AML-193 (cell line): ENCODE measurements around the gene HERC6.
"Not testable (repeated sequence)": the region's sequence is repeated elsewhere in the genome, so short reads cannot be mapped to it uniquely, and the experiment has no call there.

Experiments used
- DNase-seq, 2 experiments: peaks; one replicate each; lab custom pipeline; 2025; lab: John Stamatoyannopoulos, UW

HERC6 gene

DNA sequence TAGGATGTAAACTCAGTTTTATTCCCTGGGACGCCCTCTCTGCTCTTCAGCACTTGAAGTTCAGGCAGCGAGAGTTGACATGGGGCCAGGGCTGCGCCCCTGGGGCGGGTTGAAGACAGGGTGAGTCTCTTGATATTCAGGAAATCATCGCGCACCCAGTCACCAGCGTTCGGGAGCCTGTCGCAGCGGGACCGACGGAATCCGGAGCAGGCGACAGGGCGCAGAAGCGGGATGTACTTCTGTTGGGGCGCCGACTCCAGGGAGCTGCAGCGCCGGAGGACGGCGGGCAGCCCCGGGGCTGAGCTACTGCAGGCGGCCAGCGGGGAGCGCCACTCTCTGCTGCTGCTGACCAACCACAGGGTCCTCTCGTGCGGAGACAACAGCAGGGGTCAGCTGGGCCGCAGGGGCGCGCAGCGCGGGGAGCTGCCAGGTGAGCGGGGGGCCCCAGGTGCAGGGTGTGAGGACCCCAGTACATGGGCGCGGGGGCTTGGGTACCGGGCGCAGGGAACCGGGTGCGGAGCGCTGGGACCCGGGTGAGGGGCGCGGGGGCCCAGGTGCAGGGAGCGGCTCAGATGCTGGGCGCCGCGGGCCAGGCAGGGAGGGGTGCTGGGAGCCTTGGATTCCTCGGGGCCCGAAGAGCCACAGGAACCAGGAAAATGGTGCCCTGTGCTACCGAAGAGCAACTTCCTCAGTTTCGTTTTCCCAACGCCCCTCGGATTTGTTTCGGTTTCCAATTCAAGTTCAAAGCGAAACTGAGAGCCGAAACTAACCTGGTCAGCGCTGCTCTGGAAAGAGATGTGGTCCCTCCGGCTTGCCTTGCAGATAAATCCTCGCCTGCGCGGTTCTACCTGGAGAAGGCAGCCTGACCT lies at the start of gene HERC6:
Gene HERC6 (plus strand): TSS at position 162 of the 869 bp plus-strand sequence. CDS start 70 bp downstream, at position 232.
- DNase-seq, result peak; percentile 85 to 90

DNA sequence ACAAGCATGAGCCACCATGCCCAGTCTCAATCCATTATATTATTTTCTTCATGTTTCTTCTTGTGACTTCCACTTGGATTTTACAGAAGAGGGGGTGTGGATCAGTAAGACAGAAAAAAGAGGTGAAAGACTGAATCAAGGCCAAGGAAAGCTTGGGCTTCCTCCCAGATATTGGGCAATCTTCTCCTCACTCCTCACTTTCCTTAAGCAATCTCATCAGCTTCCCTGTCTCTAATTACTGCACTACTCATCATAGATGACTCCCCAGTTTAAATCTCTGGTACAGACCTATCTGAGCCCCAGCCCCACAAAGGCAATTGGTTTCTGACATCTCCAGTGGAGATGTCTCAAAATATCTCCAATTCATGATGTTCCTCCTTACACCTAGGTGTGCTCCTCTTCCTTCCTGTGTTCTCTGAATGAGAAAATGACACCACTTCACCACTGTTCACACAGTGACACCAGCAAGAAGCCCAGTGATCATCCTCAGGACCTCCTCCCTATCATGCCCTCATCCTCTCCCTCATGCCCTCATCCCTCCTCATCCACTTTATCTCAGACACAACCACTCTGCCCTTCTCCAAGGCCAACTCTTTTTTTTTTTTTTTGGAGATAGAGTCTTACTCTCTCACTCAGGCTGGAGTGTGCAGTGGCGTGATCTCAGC lies 44.8 kb upstream of the HERC6 start:
- no peak for DNase-seq

DNA sequence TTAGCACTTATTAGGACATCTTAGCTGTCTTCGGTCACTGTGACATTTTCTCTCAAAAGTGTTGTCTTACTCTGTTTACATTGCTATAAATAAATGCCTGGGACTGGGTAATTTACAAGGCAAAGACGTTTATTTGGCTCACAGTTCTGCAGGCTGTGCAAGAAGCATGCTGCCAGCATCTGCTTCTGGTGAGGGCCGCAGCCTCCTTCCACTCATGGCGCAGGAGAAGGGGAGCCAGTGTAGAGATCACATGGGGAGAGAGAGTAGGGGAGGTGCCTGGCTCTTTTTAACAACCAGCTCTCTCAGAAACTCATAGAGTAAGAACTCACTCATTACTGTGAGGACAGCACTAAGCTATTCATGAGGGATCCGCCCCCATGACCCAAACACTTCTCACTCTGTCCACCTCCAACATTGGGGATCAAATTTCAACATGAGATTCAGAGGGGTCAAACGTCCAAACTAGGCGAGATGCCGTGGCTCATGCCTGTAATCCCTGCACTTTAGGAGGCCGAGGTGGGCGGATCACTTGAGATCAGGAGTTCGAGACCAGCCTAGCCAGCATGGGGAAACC lies 43.5 kb upstream of the HERC6 start:
- DNase-seq, result no peak

DNA sequence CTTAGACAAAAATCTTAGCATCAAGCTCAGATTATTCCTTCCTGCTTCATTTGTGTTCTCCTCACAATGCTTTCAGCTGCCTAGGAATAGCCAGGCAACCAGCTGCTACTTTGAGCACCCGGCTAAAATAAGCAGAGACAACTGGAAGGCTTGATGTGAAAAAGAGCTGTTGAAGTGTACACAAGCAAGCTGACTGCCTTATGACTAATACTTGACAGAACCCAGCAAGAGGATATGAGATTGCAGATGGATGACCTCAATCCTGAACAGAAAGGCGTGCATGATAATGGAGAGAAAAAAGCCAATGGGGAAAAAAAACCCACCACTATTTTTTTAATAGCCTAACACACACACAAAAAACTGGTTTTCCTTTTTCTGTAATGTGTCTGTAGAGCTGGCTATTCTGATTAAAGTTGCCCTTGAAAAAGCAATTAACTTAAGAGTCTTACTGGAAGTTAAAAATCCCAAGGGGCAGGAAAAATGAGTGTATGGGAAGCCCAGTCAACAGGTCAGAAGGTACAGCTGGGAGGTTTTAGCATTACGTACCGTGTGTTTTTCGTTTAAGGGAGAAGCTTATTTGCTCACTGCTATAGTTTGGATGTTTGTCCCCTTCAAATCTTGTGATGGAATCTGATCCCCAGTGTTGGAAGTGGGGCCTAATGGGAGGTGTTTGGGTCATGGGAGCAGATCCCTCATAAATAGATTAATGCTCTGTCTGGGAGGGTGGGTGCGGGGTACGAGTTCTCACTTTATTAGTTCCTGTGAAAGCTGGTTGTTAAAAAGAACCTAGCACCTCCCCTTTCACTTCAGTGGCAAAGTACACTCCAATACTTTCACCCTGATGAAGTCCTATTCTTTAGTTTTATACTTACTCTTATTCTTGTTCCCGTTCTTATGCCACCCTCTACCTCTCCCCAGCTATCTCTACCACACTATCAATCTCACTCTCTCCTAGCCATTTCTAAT lies 37.1 kb upstream of the HERC6 start:
- DNase-seq, result no peak

DNA sequence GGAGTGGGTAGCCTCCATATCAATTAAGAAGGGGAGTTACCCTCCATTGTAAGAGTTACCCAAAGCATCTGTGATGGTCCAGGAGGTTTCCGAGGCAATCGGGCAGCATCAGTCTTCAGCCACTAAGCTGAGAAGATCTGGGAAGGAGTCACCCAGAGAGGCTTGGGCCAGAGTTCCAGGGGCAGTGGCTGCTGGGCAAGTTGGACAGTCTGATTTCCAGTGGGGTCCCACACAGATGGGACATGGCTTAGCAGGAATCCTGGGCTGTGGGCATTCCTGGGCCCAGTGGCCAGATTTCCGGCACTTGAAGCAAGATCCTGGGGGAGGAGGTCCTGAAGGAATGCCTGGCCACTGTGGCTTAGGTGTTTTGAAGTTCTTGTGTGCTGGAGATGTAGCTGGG lies 31.8 kb upstream of the HERC6 start:
- DNase-seq, result not testable (repeated sequence)

DNA sequence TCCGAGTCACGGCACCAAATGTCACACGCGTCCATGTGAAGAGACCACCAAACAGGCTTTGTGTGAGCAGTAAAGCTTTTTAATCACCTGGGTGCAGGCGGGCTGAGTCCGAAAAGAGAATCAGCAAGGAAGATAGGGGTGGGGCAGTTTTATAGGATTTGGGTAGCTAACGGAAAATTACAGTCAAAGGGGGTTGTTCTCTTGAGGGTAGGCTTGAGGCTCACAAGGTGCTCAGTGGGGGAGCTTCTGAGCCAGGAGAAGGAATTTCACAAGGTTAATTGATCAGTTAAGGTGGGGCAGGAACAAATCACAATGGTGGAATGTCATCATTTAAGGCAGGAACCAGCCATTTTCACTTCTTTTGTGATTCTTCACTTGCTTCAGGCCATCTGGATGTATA lies 29.9 kb upstream of the HERC6 start:
- not testable (repeated sequence) for DNase-seq

DNA sequence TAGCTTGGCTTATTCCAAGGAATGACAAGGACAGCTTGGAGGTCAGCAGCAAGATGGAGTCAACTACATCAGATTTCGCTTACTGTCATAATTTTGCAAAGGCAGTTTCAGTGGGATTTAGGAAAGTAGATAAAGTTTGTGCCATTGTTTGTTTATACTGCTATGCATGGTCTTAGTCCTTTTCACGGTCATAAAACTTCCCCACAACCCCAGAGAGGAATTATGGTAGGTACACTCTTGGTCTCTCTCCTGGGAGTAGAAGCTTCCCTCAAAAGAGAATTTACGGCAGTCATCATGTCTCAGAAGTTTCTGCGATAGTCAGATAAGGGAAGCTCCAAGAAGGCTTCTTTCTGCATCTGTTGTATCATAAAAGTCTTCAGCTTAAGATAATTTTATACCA lies 27.9 kb upstream of the HERC6 start:
- no peak for DNase-seq

DNA sequence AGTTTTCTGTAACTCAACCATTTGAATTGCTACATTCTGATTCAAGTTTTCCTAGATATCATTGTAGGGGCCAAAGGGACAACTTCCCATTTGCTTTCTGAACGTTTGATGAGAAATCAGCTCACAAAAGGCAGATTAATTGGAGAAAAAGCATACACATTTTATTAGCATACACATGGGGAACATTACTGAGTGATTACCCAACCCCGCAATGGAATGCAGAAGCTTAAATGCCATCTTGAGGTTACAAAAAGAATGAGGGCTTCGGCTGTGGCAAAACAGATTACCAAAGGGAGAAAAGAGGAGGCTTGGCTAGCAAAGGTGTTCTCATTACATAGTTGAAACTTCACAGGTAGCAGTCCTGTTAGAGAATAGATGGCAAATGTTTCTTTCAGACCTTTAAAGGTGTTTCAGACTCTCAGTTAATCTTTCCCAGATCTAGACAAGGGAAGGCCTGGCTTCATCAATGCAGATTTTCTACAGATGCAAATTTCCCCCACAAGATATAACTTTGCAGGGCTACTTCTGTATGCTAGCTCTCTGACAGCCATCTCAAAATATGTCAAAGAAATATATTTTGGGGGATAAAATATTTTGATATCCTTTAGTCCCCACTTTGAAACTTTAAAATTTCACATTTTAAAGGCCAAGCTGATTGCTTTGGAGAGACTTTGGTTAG lies 26.5 kb upstream of the HERC6 start:
- no peak for DNase-seq

DNA sequence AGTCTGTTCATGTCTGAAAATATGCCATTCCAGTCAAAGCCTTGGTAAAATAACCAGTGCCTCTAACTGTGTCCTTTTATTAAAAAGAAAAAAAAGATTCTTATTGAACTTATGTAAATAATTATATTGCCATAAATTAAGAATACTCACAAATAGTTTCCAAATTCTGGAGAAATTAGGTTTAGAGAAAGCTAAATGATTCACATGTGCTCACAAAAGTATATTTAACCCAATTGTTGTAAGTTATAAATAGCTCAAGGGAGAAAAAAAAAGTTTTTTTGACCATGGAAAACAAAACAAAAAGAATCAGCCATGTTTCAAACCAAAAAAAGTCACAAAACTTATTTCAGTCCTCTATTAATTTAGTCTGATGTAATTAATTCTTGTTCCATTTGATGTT lies 25.3 kb upstream of the HERC6 start:
- DNase-seq, result no peak

DNA sequence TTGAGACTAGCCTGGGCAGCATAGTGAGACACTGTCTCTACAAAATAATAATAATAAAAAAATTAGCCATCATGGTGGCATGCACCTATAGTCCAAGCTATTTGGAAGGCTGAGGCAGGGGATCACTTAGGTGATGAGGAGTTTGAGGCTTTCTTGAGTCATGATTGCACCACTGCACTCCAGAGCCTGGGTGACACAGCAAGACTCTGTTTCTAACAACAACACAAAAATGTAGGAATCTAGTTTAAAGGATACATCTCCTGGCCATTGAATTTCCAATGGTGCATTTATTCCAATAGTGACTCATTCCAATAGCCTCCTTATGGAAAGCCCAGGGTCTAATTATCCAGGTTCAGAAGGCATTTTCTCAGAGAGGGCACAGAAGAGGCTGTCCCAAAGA lies 21.9 kb upstream of the HERC6 start:
- DNase-seq, result no peak

DNA sequence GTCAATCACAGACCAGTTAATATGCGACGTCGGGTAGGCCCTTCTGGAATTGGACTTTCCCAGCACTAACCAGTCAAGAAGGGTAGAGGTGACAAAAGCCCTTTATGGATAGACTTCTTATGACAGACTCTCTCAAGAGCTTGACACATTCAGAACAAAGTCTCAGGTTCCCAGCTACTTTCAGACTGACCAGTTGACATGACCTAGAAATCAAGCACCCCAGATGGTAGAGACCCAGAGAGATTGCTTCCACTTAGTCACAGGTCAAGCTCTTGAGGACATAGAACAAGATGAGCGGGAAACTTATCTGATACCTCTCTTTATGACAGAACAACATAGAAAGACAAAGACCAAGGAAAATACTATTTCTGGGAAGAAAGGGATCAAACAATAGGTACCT lies 21.4 kb upstream of the HERC6 start:
- no peak for DNase-seq

DNA sequence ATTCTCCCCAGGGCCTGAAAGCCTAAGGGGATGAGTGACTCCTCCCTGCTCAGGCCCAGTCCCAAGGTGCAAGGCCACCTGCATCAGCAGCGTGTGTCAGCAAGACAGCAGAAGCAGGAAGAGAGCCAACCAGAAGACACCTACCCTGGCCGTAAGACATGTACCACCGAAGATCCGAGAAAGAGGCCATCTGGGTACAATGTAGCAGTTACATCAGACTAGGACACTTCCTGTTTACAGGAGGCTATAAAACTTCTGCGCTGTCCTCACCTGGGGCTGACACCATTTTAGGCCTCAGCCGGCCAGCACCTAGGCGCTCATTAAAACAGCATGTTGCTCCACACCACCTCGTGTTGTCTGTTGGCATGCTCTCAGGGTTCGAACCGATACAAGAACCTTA lies 19.1 kb upstream of the HERC6 start:
- DNase-seq, result no peak

DNA sequence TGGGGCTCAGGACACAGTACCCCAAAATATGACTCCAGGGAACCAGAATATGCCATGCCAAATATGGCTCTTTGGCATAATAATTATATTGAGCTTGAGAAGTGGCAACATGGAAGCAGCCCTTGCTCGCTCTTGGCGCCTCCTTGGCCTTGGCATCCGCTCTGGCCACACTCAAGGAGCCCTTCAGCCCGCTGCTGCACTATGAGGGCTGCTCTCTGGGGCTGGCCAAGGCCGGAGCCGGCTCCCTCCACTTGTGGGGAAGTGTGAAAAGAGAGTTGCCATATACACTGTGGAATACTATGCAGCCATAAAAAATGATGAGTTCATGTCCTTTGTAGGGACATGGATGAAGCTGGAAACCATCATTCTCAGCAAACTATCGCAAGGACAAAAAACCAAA lies 18.4 kb upstream of the HERC6 start:
- DNase-seq, result no peak

DNA sequence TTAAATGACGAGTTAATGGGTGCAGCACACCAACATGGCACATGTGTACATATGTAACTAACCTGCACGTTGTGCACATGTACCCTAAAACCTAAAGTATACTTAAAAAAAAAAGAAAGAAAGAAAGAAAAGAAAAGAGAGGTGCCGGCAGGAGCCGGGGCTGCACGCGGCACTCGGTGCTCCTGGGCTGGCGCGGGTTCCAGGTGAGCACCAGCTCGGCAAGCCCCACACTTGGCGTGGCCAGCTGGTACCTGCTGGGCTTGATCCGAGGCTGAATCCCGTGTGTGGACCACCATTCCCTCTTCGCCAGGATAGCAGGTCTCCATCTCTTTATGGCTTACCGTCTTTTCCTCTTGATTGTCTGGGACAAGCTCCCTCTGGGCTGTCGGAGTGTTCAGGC lies 17.9 kb upstream of the HERC6 start:
- no peak for DNase-seq

DNA sequence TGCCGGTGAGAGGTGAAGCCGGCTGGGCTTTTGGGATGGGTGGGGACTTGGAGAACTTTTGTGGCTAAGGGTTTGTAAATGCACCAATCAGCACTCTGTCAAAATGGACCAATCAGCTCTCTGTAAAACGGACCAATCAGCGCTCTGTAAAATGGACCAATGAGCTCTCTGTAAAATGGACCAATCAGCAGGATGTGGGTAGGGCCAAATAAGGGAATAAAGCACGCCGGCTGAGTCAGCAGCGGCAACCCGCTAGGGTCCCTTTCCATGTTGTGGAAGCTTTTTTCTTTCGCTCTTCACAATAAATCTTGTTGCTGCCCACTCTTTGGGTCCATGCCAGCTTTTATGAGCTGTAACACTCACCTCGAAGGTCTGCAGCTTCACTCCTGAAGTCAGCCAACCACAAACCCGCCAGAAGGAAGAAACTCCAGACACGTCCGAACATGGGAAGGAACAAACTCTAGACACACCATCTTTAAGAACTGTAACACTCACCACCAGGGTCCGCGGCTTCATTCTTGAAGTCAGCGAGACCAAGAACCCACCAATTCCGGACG lies 17.4 kb upstream of the HERC6 start:
- DNase-seq, result not testable (repeated sequence)

DNA sequence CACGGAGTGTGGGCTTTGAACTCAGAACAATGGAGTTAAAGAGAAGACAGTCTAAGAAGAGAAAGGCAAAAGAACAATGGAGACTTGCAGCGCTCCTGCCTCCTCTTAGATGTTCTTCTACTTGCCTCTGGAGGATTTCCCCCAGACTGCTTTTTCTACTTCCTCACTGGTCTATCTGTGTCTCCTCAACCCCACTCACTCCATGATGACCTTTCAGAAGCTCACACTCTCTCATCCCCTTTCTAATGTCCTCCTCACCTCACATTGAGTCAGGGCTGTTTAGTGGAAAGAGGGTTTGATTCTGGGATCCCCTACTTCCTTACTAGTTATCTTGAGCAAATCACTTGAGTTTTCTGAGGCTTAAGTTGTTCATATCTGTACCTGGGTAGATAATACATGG lies 12.2 kb upstream of the HERC6 start:
- no peak for DNase-seq

DNA sequence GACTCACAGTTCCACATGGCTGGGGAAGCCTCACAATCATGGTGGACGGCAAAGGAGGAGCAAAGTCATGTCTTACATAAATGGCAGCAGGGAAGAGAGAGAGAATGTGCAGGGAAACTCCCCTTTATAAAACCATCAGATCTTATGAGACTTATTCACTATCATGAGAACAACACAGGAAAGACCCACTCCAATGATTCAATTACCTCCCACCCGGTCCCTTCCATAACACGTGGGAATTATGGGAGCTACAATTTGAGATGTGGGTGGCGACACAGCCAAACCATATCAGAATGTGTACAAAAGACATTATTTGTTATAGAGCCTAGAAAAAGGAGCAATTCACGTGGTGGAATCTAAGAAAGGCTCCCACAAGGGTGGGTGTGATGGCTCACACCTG lies 10.8 kb upstream of the HERC6 start:
- DNase-seq, result no peak

DNA sequence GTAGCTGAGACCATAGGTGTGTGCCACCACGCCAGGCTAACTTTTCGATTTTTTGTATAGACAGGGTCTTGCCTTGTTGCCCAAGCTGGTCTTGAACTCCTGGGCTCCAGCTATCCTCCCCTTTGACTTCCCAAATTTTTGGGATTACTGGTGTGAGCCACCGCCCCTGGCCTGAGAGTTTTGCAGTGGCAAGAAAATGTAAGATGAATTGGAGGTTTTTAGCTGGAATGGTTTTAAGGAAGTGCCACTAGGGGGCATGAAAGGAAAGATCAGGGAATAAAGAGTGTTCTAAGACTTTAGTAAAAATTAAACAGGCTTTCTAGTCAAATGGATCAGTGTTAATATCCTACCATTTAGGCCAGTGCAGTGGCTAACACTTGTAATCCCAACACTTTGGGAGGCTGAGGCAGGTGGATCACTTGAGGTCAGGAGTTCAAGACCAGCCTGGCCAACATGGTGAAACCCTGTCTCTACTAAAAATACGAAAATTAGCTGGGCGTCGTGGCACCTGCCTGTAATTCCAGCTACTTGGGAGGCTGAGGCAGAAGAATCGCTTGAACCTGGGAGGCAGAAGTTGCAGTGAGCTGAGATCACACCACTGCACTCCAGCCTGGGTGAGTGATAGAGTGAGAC lies 9.4 kb upstream of the HERC6 start:
- DNase-seq, result peak; percentile 57 to 62

DNA sequence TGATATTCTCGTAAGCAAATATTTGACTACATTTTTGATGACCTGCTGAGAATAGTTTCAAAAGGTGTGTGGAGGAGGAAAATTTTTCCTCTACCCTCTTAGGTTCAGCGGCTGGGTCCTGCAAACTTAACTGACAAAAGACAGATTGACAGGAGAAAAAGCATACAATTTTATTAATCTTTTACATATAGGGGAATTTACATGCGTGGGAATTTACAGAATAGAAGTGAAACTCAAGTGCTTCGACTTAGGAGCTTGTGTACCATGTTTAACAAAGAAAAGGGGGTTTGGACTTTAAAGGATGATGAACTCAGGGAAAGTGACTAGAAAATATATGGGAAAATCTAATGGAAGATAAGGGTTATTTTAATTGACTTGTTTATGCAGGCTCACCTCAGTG lies 2.5 kb downstream of the HERC6 start:
- no peak for DNase-seq

DNA sequence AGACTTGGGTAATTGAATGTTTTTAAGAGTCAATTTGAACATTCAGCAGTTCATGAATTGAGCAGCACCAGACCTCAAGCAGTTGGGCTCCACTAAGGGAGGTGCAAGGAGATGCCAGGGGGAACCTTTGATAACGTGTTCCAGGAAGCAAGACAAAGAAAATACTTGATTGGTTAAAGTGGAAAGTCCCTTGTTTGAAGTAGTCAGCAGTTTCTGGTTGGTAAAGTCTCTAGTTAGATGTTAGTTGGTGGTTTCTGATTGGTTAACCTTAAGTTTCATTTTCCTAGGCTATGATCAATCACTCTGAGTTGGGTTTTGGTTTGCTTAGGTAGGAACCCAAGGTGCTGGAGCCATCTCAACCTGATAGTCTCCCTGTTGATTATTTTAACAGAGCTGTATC lies 4.0 kb downstream of the HERC6 start:
- no peak for DNase-seq

DNA sequence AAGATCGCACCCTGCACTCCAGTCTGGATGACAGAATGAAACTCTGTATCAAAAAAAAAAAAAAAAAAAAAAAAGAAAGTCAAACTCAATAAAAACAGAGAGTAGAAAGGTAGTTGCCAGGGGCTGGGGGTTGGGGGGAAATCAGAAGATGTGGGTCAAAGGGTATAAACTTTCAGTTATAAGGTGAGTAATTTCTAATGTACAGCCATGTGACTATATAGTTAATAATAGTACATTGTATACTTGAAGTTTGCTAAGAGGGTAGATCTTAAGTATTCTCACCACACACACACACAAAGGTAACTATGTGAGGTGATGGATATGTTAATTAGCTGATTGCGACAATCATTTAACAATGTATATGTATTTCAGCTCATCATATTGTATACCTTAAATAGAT lies 11.5 kb downstream of the HERC6 start:
- DNase-seq, result no peak
